IPS-18a (cell line): ENCODE measurements around the gene CEP85.
A peak's percentile ranks its signal among the peaks of the same experiment; 100 is the strongest.

Experiments used
- H3K27ac ChIP-seq: one replicate; pipeline ENCODE4 v1.5.1; 2013; ENCODE audit warnings: low read length
- H3K27me3 ChIP-seq: one replicate; pipeline ENCODE4 v1.6.1; 2013; ENCODE audit warnings: mild to moderate bottlenecking, low read length; ENCODE audit not compliant: control insufficient read depth, insufficient read depth
- H3K36me3 ChIP-seq: one replicate; pipeline ENCODE4 v1.6.1; 2013; ENCODE audit warnings: low read depth, low read length; ENCODE audit not compliant: control insufficient read depth
- H3K4me1 ChIP-seq: one replicate; pipeline ENCODE4 v1.6.1; 2013; ENCODE audit warnings: low read depth, low read length; ENCODE audit not compliant: control insufficient read depth
- H3K4me3 ChIP-seq: one replicate; pipeline ENCODE4 v1.5.1; 2013; ENCODE audit warnings: low read length
- H3K9ac ChIP-seq: one replicate; pipeline ENCODE4 v1.6.1; 2013; ENCODE audit warnings: mild to moderate bottlenecking, low read length, moderate library complexity
- H3K9me3 ChIP-seq: one replicate; pipeline ENCODE4 v1.6.1; 2013; ENCODE audit warnings: low read depth, low read length; ENCODE audit not compliant: control insufficient read depth

CEP85 gene

DNA sequence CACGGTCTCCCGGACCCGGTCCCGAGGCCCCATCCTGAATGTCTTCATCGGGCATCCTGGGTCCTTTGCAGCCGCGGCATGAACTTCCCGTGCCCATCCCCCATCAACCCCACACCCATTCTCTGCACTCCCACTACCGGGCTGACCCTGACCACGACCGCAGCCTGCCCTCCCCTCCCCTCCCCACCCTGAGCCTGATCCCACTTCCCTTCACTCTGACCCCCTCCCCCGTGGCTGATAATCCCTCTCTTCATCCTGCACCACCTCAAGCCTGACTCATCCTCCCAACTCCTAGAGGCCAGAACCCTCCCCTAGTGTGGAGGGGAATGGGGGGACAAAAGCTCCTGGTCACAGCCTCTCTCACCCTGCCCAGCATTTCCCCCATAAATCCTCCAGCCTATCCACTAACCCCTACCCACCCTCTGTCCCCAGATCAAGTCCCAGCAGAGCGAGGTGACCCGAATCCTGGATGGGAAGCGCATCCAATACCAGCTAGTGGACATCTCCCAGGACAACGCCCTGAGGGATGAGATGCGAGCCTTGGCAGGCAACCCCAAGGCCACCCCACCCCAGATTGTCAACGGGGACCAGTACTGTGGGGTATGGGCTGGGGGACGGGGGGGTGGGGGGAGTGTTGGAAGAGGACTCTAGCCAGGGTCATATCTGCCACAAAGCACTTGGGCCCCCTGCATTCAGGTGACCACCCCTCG is 46.5 kb downstream of the CEP85 start:
- Histone ChIP-seq H3K9ac (peak overlapping the region; percentile 59), H3K27me3 (no peaks in the 10 kb centered on the region), H3K4me3 (peak overlapping the region; percentile 70), H3K36me3 (peaks cover 21% of the 10 kb centered on the region), H3K4me1 (peaks cover 28% of the 10 kb centered on the region), H3K9me3 (no peaks in the 10 kb centered on the region), H3K27ac (no peak overlapping the region)

- Histone ChIP-seq H3K9ac (peak overlapping the region; percentile 10), H3K27me3 (no peaks in the 10 kb centered on the region), H3K4me1 (peaks cover 28% of the 10 kb centered on the region), H3K36me3 (peaks cover 17% of the 10 kb centered on the region), H3K9me3 (no peaks in the 10 kb centered on the region), H3K27ac (no peak overlapping the region), H3K4me3 (peak overlapping the region; percentile 70)
Measured at GRCh38 chr1:26281091-26281958, 47.3 kb downstream of the CEP85 start.

GRCh38 chr1:26281971-26282370 is 48.0 kb downstream of the CEP85 start:
- Histone ChIP-seq H3K27ac (no peak overlapping the region), H3K36me3 (peaks cover 11% of the 10 kb centered on the region), H3K4me3 (peak overlapping the region; percentile 11), H3K27me3 (no peaks in the 10 kb centered on the region), H3K9ac (peak overlapping the region; percentile 34), H3K4me1 (peaks cover 28% of the 10 kb centered on the region), H3K9me3 (no peaks in the 10 kb centered on the region)

DNA sequence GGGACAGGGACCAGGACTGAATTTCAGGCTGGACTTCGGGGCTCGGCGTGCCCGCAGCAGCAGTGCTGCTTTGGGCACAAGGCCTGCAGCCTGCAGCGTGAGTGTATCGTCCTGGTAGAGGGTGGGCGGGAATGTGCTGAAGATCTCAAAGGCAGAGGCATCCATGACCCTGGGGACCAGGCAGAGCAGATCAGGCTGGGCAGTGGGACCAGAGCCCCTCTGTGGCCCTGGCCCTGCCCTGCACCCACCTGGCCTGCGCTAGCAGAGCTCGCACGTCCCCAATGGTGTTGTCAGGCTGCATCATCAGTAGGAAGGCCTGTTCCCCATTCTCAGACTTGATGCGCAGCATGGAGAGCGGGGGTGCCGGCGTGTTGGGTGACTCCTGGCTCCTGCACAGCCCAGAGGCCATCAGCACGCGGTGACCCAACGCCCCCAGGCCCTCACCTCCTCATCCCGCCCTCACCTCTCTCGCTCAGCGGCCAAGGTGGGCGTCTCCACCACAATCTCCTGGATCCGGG is 48.5 kb downstream of the CEP85 start:
- Histone ChIP-seq H3K9me3 (no peaks in the 10 kb centered on the region), H3K4me3 (peak overlapping the region; percentile 11), H3K9ac (peak overlapping the region; percentile 34), H3K27ac (no peak overlapping the region), H3K36me3 (peaks cover 6% of the 10 kb centered on the region), H3K4me1 (peaks cover 28% of the 10 kb centered on the region), H3K27me3 (no peaks in the 10 kb centered on the region)

- H3K27ac ChIP-seq: no peak overlapping the region
- H3K36me3 ChIP-seq: no peaks in the 10 kb centered on the region
- H3K9ac ChIP-seq: no peak overlapping the region
- H3K9me3 ChIP-seq: no peaks in the 10 kb centered on the region
- H3K4me3 ChIP-seq: no peak overlapping the region
- H3K4me1 ChIP-seq: peaks cover 28% of the 10 kb centered on the region
- no peaks in the 10 kb centered on the region for H3K27me3 ChIP-seq
Measured at GRCh38 chr1:26283279-26283853, 49.4 kb downstream of the CEP85 start.

DNA sequence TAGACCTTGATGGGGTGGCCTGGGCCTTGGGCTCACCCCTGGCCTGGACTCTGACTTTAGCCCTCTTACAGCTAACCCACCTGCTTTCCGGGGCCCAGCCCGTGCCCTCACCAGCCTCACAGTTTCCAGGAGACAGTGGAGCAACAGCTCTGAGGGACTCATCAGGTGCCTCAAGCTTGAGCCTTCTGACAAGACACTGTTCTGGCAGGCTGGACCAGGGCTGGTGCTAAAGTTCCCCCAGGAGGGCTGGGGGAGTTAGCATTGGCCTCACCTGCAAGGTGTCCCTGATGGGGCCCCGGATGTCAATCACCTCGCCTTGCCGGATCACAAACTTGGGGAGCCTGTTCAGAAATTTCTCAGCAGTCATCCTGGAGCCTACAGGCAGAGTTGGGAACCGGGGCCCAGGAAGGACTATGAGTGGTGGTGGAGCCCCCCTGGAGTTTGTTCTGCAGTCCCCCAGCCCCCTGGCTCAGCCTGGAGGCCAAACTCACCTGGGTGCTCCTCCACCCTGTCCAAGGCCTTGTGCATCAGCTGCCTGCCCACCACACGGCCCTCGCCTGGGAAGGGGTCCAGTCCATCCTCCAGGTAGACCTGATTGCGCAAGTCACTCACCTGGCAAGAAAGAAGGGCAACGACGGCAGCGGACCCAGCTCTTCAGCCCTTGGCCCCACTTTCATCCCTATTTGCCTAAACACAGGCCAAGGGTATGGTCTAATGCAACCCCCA is 50.0 kb downstream of the CEP85 start:
- Histone ChIP-seq H3K27me3 (no peaks in the 10 kb centered on the region), H3K9me3 (no peaks in the 10 kb centered on the region), H3K9ac (no peak overlapping the region), H3K27ac (no peak overlapping the region), H3K4me3 (no peak overlapping the region), H3K4me1 (peaks cover 25% of the 10 kb centered on the region), H3K36me3 (no peaks in the 10 kb centered on the region)

DNA sequence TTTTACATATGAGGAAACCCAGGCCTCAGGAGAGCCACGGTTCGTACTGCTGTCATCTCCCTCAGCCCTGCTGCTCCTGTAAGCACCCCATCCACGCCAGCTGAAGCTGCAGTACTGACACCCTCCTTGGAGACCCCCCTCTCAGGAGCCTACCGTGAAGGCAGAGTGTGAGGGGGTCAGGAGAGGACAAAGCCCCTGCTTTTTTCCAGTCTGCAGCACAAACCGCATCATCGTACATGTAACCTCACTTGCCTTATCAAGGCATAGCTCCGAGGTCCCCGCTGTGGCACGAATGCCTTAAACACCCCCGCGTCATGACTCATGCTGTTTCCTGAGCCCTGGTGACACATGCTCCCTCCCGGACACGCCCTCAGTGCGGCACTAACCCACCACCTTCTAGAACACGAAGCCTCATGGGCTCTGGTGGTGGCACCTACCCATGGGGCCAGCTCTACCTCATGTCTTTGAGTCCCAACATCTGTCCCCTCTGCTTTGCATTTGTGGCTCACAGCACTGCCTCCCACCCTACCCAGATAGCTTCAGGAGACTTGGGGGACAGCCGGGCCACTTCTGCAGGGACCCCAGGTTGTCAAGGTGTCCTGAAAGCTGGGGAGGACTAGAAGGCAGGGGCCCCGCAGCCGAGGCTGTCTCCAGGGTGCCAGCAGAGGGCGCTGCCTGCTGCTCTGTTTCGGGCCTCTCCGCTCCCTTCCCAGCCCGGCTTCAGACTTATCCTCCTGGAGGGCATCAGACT is 50.8 kb downstream of the CEP85 start:
- H3K9me3 ChIP-seq: no peaks in the 10 kb centered on the region
- no peaks in the 10 kb centered on the region for H3K36me3 ChIP-seq
- no peak overlapping the region for H3K9ac ChIP-seq
- H3K27me3 ChIP-seq: no peaks in the 10 kb centered on the region
- H3K4me3 ChIP-seq: no peak overlapping the region
- H3K27ac ChIP-seq: no peak overlapping the region
- peaks cover 20% of the 10 kb centered on the region for H3K4me1 ChIP-seq

GRCh38 chr1:26285366-26286063 is 51.5 kb downstream of the CEP85 start:
- H3K4me3 ChIP-seq: no peak overlapping the region
- no peaks in the 10 kb centered on the region for H3K27me3 ChIP-seq
- H3K4me1 ChIP-seq: peaks cover 27% of the 10 kb centered on the region
- H3K9me3 ChIP-seq: no peaks in the 10 kb centered on the region
- H3K27ac ChIP-seq: no peak overlapping the region
- no peak overlapping the region for H3K9ac ChIP-seq
- H3K36me3 ChIP-seq: no peaks in the 10 kb centered on the region

- Histone ChIP-seq H3K27ac (no peak overlapping the region), H3K9me3 (no peaks in the 10 kb centered on the region), H3K9ac (no peak overlapping the region), H3K36me3 (no peaks in the 10 kb centered on the region), H3K27me3 (no peaks in the 10 kb centered on the region), H3K4me1 (peaks cover 26% of the 10 kb centered on the region), H3K4me3 (no peak overlapping the region)
Measured at GRCh38 chr1:26286064-26286416, 52.0 kb downstream of the CEP85 start.

DNA sequence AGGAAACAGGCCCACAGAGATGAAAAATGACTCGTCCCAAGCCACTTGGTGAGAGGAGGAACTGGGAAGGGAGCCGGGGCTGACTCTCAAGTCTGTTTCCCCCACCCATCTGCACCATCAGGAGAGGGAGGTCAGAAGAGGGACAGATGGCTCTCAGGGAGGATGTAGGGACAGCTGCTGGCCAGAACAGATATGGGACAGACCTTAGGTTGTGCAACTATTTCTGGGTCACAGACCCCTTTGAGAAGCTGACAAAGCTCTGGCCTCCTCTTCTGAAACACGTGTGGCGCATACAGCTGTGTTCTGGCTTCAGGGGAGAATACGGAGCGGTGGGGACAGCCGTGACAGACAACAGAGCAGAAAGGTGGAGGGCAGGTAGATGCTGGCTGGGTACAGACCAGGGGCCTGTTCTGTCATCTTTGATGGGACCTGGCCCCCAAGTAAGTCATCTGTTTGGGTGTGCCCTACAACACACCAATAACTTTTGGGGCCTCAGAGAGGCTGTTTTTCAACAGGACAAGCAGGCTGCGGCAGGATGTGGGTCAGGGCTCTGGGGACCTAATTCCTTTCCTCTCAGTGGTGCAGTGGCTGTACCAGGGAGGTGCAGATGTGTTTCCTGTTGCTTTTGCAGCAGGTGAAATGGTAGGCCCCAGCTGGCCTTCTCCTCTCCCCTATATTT is 53.2 kb downstream of the CEP85 start:
- H3K9me3 ChIP-seq: no peaks in the 10 kb centered on the region
- H3K27ac ChIP-seq: no peak overlapping the region
- H3K9ac ChIP-seq: no peak overlapping the region
- H3K27me3 ChIP-seq: no peaks in the 10 kb centered on the region
- no peaks in the 10 kb centered on the region for H3K36me3 ChIP-seq
- H3K4me1 ChIP-seq: peaks cover 18% of the 10 kb centered on the region
- H3K4me3 ChIP-seq: no peak overlapping the region
